SH-SY5Y (cell line): ENCODE results near the gene MRPL37.

ENCODE experiments used
- GATA2 ChIP-seq: IDR thresholded peaks from 2 replicates; pipeline ENCODE4 v1.6.1; 2011; ENCODE audit warnings: mild to moderate bottlenecking, low read depth, low read length
- GATA3 ChIP-seq: IDR thresholded peaks from 2 replicates; pipeline ENCODE4 v1.6.1; 2011; ENCODE audit warnings: low read depth, mild to moderate bottlenecking, low read length, moderate library complexity

The MRPL37 gene

GRCh38 chr1:54199765-54200518 lies at the start of gene MRPL37, which contains the start of gene CYB5RL:
Gene MRPL37, plus strand, starts transcription at chr1:54200167. Its CDS starts 77 bp downstream, at chr1:54200244.
Gene CYB5RL, minus strand, starts transcription at chr1:54200030. Its CDS starts 4,414 bp downstream, at chr1:54195616.
- TF ChIP-seq GATA3 (no peak), GATA2 (0 out of 2 replicates have a peak, but pooled peaks have one; percentile 21)

DNA sequence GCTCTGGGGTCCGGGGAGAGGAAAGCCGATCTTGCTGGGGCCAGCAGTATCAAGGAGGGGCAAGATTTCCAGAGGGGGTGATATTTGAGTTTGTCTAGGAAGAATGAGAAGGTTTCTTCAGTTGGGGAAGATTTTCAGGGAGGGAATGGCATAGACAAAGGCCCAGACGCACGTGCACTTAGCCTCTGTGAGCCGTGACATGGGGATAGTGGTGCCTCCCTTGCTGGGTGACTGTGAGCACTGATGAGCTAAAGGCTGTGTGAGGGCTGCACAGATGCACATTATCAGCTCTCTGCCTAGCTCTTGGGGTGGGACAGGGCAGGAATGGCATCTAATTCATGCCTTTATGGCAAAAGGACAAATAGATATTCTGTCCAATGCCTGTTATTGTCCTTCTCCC lies 49.0 kb upstream of the MRPL37 start:
- TF ChIP-seq GATA2 (no peak), GATA3 (no peak)

GRCh38 chr1:54152696-54153095 lies 47.3 kb upstream of the MRPL37 start, which contains the start of gene CDCP2:
Gene CDCP2, minus strand, starts transcription at chr1:54153000. Its CDS starts 78 bp downstream, at chr1:54152922.
- TF ChIP-seq GATA2: no peak
- TF ChIP-seq GATA3: no peak

DNA sequence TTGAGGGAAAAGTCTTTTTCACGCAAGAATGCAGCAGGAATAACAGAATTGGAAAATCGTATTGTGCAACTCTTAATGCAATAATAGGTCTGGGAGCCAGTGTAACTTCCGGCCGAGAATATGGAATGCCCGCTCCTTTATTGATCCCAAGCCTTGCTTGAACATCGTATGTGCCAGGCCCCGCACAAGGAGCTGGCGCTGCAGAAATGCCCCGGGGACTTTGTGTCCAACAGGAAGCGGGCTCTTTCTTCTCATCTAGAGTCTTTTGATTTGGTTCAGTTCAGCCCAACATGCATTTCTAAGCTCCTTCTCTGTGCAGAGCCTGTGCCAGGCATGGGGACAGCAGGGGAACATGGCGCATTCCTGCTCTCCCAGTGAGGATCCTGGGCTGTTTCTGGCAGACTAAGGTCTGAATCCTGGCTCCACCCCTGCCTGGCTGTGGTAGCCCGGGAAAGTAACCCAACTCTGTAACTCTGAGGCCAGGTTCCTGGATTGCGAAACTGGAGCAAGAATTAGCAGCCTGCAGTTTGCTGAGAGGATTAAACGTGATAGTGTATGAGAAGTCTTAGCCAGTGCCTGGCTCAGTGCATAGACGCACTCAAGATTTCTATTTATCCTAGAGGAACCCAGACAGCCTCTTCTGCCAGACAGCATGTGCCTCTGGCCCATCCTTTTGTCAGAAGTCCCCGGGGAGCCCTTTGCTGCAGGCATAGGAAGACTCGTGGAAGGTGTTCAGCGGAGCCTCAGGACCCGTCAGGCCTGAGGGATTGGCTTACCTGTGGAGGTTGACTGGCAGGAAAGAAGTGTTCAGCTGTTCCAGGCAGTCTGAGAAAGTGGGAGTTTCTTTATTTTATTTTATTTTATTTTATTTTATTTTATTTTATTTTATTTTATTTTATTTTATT lies 46.2 kb upstream of the MRPL37 start:
- TF ChIP-seq GATA2: no peak
- no peak for TF ChIP-seq GATA3

DNA sequence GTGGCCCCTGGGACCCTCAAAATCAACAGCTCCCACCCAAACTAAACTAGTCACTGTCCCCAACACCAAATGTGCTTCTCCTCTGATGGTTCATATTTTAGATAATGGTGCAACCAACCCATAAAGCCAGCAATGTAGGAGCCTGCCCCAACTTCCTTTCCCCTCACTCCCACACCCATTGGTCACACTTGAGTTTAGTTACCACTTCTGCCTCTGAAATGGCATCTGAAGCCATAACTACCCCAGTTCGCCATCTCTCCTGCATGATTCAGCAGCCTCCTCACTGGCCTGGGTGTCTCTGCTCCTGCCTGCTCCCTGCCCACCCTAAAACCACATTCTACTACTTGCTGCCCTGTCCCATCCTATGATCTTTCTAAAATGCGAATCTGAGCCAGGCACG lies 43.8 kb upstream of the MRPL37 start:
- TF ChIP-seq GATA3 (no peak), GATA2 (no peak)

- no peak for TF ChIP-seq GATA2
- TF ChIP-seq GATA3: no peak
Measured at GRCh38 chr1:54156986-54157385, 43.0 kb upstream of the MRPL37 start.

GRCh38 chr1:54157401-54157800 lies 42.6 kb upstream of the MRPL37 start:
- no peak for TF ChIP-seq GATA3
- no peak for TF ChIP-seq GATA2

- no peak for TF ChIP-seq GATA3
- TF ChIP-seq GATA2: no peak
Measured at GRCh38 chr1:54158071-54158470, 41.9 kb upstream of the MRPL37 start.

DNA sequence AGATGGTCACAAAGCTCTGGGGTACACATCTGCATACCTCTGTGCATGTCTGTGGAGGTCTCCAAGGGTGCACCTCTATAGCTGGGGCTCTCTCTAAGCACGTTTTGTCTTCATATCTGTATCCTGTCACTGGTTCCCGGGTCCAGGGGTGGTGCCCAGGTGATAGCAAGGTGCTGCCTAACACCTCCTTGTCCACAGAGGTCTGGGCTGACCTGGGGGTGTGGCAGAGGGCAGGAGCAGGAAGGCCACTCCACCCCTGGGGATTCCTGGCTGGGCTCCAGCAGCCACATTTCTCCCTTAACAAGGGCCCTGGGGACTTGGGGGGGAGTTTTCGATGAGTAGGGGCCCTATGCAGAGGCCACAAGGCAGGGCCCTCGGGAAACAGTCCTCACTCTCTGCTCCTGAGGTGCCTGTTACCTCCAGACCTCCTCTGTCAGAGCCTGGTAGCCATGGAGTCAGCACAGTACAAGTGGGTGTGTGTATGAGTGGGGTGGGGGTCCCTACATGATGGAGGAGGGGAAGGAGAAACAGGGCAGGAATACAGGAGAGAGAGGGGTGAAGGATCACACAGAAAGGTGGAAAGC lies 40.1 kb upstream of the MRPL37 start:
- no peak for TF ChIP-seq GATA2
- no peak for TF ChIP-seq GATA3

DNA sequence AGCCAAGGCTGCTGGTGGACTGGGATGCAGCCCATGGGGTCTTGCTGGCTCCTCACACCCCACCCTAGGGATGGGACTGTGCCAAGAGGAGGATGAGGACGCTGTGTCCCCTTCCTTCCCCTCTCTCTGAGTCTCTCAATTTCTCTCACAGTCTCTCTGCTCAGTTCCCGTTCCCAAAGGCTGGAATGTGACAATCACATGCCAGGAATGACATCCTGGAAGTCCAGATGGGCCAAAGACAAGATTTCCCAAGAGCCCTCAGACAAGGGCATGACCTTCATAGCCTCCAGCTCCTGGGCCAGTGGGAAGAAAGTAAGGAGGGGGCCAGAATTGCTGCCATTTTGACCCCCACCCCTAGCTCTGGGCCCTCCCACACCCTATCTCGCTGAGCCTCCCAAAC lies 39.6 kb upstream of the MRPL37 start:
- TF ChIP-seq GATA3 (no peak), GATA2 (no peak)

DNA sequence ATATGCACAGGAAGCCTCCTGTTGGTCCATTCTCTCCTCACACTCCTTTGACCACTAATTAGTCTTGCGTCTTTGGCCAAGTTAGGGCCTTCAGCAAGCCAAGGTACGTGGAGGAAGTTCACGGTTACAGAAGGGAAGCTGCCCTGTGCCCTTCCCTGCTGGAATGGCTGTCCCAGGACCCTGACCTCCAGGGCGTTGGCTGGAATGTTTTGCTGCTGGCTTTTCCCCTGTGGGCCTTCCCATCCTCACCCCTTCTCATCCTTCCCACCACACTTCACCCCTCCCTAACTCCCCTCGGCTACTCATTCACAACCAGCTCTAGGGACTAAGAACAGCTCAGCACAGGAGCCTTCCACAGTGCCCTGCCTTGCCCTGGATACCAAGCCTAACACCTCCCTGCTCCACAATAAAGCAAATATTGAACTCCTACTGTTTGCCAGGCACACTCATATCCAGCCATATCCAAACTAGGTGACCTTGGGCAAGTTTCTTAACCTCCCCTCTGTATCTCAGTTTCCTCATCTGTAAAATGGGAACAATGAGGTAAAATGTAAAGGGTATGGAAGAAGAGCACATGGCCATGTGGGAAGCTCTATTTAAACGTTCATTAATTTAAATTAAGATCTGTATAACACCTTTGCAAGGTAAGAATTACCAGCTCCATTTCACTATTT lies 38.3 kb upstream of the MRPL37 start:
- TF ChIP-seq GATA2: no peak
- no peak for TF ChIP-seq GATA3

- TF ChIP-seq GATA3 (no peak), GATA2 (no peak)
Measured at GRCh38 chr1:54163051-54163450, 36.9 kb upstream of the MRPL37 start.

DNA sequence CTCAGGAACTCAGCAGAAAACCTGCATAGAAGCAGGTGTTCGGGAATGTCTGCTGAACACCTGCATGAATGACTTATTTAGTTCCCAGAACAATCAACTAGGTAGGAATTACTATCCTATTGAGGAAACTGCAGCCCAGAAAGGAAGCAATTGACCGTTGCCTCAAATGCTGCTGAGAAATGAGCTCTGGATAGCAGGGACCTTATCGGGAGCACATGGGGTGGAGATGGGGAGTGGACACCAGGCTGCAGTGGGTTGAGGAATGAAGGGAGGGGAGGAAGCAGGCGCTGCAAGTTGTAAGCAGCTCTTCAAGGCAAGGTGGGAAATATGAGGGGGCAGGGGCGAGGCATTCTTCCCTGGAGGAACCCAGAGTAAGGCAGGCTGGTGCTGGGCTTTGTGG lies 36.4 kb upstream of the MRPL37 start:
- TF ChIP-seq GATA3 (no peak), GATA2 (no peak)

DNA sequence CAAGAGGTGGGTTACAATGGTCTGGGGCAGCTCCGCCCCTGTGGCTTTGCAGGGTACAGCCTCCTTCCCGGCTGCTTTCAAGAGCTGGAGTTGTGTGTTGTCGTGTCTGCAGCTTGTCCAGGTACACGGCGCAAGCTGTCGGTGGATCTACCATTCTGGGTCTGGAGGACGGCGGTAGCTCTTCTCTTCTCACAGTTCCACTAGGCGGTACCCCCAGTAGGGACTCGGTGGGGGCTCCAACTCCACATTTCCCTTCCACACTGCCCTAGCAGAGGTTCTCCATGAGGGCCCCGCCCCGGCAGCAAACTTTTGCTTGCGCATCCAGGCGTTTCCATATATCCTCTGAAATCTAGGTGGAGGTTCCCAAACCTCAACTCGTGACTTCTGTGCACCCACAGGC lies 34.8 kb upstream of the MRPL37 start:
- TF ChIP-seq GATA3 (no peak), GATA2 (no peak)
